Stimulated activated effector memory CD8-positive, alpha-beta T cell treated with anti-CD3 and anti-CD28 coated beads, Interleukin-12 subunit alpha, Interleukin-12 subunit beta, amount 100 ng/mL, for 72 hours (primary cell): ENCODE data around the gene MADCAM1.

ENCODE experiments used
- ATAC-seq: fragments of 150-1000 bp; cut with Tn5 transposase; 2 replicates; pipeline ENCODE4 v1.10.0; 2021
- DNase-seq, 2 donors: peaks; one replicate each; pipeline ENCODE4 v3.0.0; 2021 to 2022; ENCODE audit warnings: low spot score in 2 of 2
- H3K27ac Mint-ChIP-seq: one replicate; pipeline ENCODE4 v1.8.0; 2022; ENCODE audit warnings: mild to moderate bottlenecking, mixed read lengths
- H3K36me3 Mint-ChIP-seq: one replicate; pipeline ENCODE4 v1.8.0; 2022; ENCODE audit warnings: mild to moderate bottlenecking, mixed read lengths
- H3K4me1 Mint-ChIP-seq: one replicate; pipeline ENCODE4 v1.8.0; 2022; ENCODE audit warnings: mixed read lengths
- H3K4me3 Mint-ChIP-seq: one replicate; pipeline ENCODE4 v1.8.0; 2022; ENCODE audit warnings: mild to moderate bottlenecking, mixed read lengths
- H3K9me3 Mint-ChIP-seq: one replicate; pipeline ENCODE4 v1.8.0; 2022; ENCODE audit warnings: mixed read lengths

The MADCAM1 gene

GRCh38 chr19:460877-461720, 35.2 kb upstream of the MADCAM1 start, which contains the start of gene SHC2:
SHC2 (minus strand) TSS chr19:461033; CDS start chr19:460996, 37 bp downstream.
- Mint-ChIP-seq H3K9me3 (peaks cover 3% of the 10 kb centered on the region), H3K27ac (no peak within 1 kb of the TSS), H3K4me1 (peaks cover 5% of the 10 kb centered on the region), H3K36me3 (no peaks in the 10 kb centered on the region), H3K4me3 (peak within 1 kb of the TSS; percentile 58)
- ATAC-seq = no peak
- no peak for DNase-seq

- ATAC-seq = peak; percentile 36
- no peaks in the 10 kb centered on the region for H3K36me3 Mint-ChIP-seq
- DNase-seq = no peak
- peaks cover 3% of the 10 kb centered on the region for H3K9me3 Mint-ChIP-seq
- H3K27ac Mint-ChIP-seq = no peak overlapping the region
- H3K4me1 Mint-ChIP-seq = peaks cover 5% of the 10 kb centered on the region
- peak overlapping the region; percentile 58 for H3K4me3 Mint-ChIP-seq
These were observed 34.4 kb upstream of the MADCAM1 start for GRCh38 chr19:461721-462551.

GRCh38 chr19:463483-464207, 32.6 kb upstream of the MADCAM1 start:
- H3K9me3 Mint-ChIP-seq = peaks cover 3% of the 10 kb centered on the region
- H3K27ac Mint-ChIP-seq = no peak overlapping the region
- no peak overlapping the region for H3K4me3 Mint-ChIP-seq
- DNase-seq = no peak
- H3K4me1 Mint-ChIP-seq = peaks cover 5% of the 10 kb centered on the region
- no peak for ATAC-seq
- H3K36me3 Mint-ChIP-seq = no peaks in the 10 kb centered on the region

GRCh38 chr19:464208-464545, 32.1 kb upstream of the MADCAM1 start:
- ATAC-seq (no peak), DNase-seq (no peak)
- Mint-ChIP-seq H3K27ac (no peak overlapping the region), H3K36me3 (no peaks in the 10 kb centered on the region), H3K4me3 (no peak overlapping the region), H3K4me1 (peaks cover 5% of the 10 kb centered on the region), H3K9me3 (peaks cover 3% of the 10 kb centered on the region)

GRCh38 chr19:465056-465816, 31.1 kb upstream of the MADCAM1 start:
- H3K36me3 Mint-ChIP-seq = no peaks in the 10 kb centered on the region
- H3K27ac Mint-ChIP-seq = no peak overlapping the region
- peaks cover 5% of the 10 kb centered on the region for H3K4me1 Mint-ChIP-seq
- DNase-seq = no peak
- no peak overlapping the region for H3K4me3 Mint-ChIP-seq
- ATAC-seq = no peak
- peaks cover 3% of the 10 kb centered on the region for H3K9me3 Mint-ChIP-seq

GRCh38 chr19:467554-467953, 28.7 kb upstream of the MADCAM1 start:
- Mint-ChIP-seq H3K4me1 (no peaks in the 10 kb centered on the region), H3K27ac (no peak overlapping the region), H3K4me3 (no peak overlapping the region), H3K36me3 (no peaks in the 10 kb centered on the region), H3K9me3 (peaks cover 3% of the 10 kb centered on the region)
- ATAC-seq = no peak
- no peak for DNase-seq

GRCh38 chr19:468587-469256, 27.6 kb upstream of the MADCAM1 start:
- no peak for DNase-seq
- ATAC-seq = no peak
- H3K4me1 Mint-ChIP-seq = no peaks in the 10 kb centered on the region
- no peaks in the 10 kb centered on the region for H3K36me3 Mint-ChIP-seq
- no peak overlapping the region for H3K4me3 Mint-ChIP-seq
- H3K9me3 Mint-ChIP-seq = peaks cover 3% of the 10 kb centered on the region
- no peak overlapping the region for H3K27ac Mint-ChIP-seq

- DNase-seq (no peak), ATAC-seq (no peak)
- Mint-ChIP-seq H3K9me3 (no peaks in the 10 kb centered on the region), H3K4me3 (no peak overlapping the region), H3K36me3 (no peaks in the 10 kb centered on the region), H3K4me1 (no peaks in the 10 kb centered on the region), H3K27ac (no peak overlapping the region)
These were observed 26.5 kb upstream of the MADCAM1 start for GRCh38 chr19:469833-470232.

- H3K4me1 Mint-ChIP-seq = no peaks in the 10 kb centered on the region
- H3K4me3 Mint-ChIP-seq = no peak overlapping the region
- ATAC-seq = no peak
- H3K36me3 Mint-ChIP-seq = no peaks in the 10 kb centered on the region
- DNase-seq = no peak
- H3K27ac Mint-ChIP-seq = no peak overlapping the region
- H3K9me3 Mint-ChIP-seq = no peaks in the 10 kb centered on the region
These were observed 25.6 kb upstream of the MADCAM1 start for GRCh38 chr19:470701-471100.

- no peak overlapping the region for H3K27ac Mint-ChIP-seq
- no peak overlapping the region for H3K4me3 Mint-ChIP-seq
- DNase-seq (no peak), ATAC-seq (no peak)
- H3K4me1 Mint-ChIP-seq = no peaks in the 10 kb centered on the region
- H3K9me3 Mint-ChIP-seq = no peaks in the 10 kb centered on the region
- H3K36me3 Mint-ChIP-seq = no peaks in the 10 kb centered on the region
These were observed 24.1 kb upstream of the MADCAM1 start for GRCh38 chr19:472005-472858.

- Mint-ChIP-seq H3K4me1 (no peaks in the 10 kb centered on the region), H3K9me3 (no peaks in the 10 kb centered on the region), H3K27ac (no peak overlapping the region), H3K4me3 (no peak overlapping the region), H3K36me3 (no peaks in the 10 kb centered on the region)
- ATAC-seq = peak; percentile 38
- no peak for DNase-seq
These were observed 21.9 kb upstream of the MADCAM1 start for GRCh38 chr19:474126-475078.

- Mint-ChIP-seq H3K4me1 (peaks cover 8% of the 10 kb centered on the region), H3K27ac (no peak overlapping the region), H3K9me3 (peaks cover 6% of the 10 kb centered on the region), H3K36me3 (peaks cover 9% of the 10 kb centered on the region), H3K4me3 (no peak overlapping the region)
- DNase-seq (no peak), ATAC-seq (peak; percentile 24)
These were observed 20.9 kb upstream of the MADCAM1 start for GRCh38 chr19:475360-475759.
